Measurements from ENCODE around the gene MTCL1.

DNA sequence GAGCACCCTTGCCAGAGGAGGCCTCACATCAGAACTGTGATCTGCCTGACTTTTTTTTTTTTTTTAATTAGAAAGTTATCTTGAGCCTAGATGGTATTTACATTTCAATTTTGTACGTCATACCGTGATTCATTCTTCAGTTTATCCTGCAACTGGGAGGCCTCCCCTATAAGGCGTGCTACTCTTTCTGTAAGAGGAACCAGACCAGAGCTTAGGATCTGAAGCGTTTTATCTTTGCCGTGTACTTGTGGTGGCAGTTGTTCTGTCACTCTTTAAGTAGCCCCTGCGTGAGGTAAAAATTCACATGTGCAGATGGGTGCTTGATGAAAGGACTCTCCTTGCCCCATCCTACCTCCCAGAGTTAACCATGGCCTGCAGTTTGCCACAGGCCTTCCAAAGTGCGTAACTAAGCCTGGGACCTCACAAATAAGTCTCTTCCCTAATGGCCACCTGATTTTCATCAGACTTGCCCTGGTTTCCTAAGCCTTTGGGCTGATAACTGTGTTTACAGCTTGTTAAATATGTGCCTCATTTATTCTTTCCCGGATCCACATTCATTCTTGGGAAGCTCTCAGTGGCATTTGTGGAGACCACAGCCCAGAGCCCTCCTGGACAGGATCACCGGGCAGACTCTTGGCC, 96.0 kb downstream of the MTCL1 start:
- TF ChIP-seq, protein P1, sequence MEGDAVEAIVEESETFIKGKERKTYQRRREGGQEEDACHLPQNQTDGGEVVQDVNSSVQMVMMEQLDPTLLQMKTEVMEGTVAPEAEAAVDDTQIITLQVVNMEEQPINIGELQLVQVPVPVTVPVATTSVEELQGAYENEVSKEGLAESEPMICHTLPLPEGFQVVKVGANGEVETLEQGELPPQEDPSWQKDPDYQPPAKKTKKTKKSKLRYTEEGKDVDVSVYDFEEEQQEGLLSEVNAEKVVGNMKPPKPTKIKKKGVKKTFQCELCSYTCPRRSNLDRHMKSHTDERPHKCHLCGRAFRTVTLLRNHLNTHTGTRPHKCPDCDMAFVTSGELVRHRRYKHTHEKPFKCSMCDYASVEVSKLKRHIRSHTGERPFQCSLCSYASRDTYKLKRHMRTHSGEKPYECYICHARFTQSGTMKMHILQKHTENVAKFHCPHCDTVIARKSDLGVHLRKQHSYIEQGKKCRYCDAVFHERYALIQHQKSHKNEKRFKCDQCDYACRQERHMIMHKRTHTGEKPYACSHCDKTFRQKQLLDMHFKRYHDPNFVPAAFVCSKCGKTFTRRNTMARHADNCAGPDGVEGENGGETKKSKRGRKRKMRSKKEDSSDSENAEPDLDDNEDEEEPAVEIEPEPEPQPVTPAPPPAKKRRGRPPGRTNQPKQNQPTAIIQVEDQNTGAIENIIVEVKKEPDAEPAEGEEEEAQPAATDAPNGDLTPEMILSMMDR (IDR thresholded peaks at IDR 0.05; ENCODE audit: poor library complexity): no peak
- TF ChIP-seq EZH2 (IDR thresholded peaks at IDR 0.05; ENCODE audit: borderline replicate concordance) (no peak), EZH2phosphoT487 (IDR thresholded peaks at IDR 0.05; ENCODE audit: low read depth, severe bottlenecking, unreplicated experiment) (no peak)

All from hepatocyte (in vitro differentiated cells).